ENCODE results near the gene AKR7A3.
"Not testable (repeated sequence)": the region's sequence is repeated elsewhere in the genome, so short reads cannot be mapped to it uniquely, and the experiment has no call there.

Gene AKR7A3

DNA sequence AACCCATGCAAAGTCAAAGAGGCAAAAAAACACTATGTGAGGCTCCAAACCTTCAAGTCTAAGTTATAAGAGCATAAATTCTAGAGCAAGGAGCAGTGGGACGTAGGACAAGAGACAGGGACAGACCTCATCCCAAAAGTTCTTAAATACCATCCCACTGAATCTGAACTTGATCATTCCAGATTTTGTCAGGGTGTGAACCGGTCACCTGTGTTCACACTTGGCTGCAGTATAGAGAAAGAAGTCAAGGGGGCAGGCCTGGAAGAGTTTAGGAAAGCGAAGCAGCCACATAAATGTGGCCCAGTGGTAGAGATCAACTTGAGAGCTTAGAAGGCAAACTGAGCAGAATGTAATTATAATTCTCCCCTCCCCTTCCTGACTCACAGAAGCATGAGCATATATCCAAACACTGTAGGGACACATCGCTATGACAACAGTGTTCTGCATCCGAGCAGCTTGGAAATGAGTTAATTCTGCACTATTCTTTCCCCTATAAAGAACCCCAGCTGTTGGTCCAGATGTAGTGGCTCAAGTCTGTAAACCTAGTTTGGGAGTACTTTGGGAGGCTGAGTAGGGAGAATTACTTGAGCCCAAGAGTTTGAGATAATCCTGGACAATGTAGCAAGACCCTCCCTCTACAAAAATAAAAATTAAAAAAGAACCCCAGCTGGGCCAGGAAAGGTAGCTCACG lies 20.7 kb upstream of the AKR7A3 start:
- Histone ChIP-seq H3K36me3 (ENCODE audit: control insufficient read depth, insufficient read depth, low read length) (peaks cover 2% of the 10 kb centered on the region), H3K4me3 (replicated peaks; ENCODE audit: low read depth, low read length) (no peak overlapping the region), H3K27me3 (replicated peaks; ENCODE audit: control insufficient read depth, insufficient read depth, low read length) (no peaks in the 10 kb centered on the region)
- no peak for TF ChIP-seq CTCF (IDR thresholded peaks at IDR 0.05; ENCODE audit: insufficient read depth, low read length, poor library complexity, severe bottlenecking)
- no peak for DNase-seq (ENCODE audit: extremely low read depth, insufficient read length)

- Histone ChIP-seq H3K27me3 (replicated peaks; ENCODE audit: control insufficient read depth, insufficient read depth, low read length) (no peaks in the 10 kb centered on the region), H3K4me3 (replicated peaks; ENCODE audit: low read depth, low read length) (no peak overlapping the region), H3K36me3 (ENCODE audit: control insufficient read depth, insufficient read depth, low read length) (peaks cover 5% of the 10 kb centered on the region)
- no peak for TF ChIP-seq CTCF (IDR thresholded peaks at IDR 0.05; ENCODE audit: insufficient read depth, low read length, poor library complexity, severe bottlenecking)
- no peak for DNase-seq (ENCODE audit: extremely low read depth, insufficient read length)
Measured at GRCh38 chr1:19308509-19308907, 19.9 kb upstream of the AKR7A3 start.

- TF ChIP-seq CTCF (IDR thresholded peaks at IDR 0.05; ENCODE audit: insufficient read depth, low read length, poor library complexity, severe bottlenecking): no peak
- no peak overlapping the region for H3K4me3 ChIP-seq (replicated peaks; ENCODE audit: low read depth, low read length)
- H3K27me3 ChIP-seq (replicated peaks; ENCODE audit: control insufficient read depth, insufficient read depth, low read length): no peaks in the 10 kb centered on the region
- peaks cover 5% of the 10 kb centered on the region for H3K36me3 ChIP-seq (ENCODE audit: control insufficient read depth, insufficient read depth, low read length)
- no peak for DNase-seq (ENCODE audit: extremely low read depth, insufficient read length)
Measured at GRCh38 chr1:19307794-19308508, 19.4 kb upstream of the AKR7A3 start.

- no peak for TF ChIP-seq CTCF (IDR thresholded peaks at IDR 0.05; ENCODE audit: insufficient read depth, low read length, poor library complexity, severe bottlenecking)
- peaks cover 5% of the 10 kb centered on the region for H3K36me3 ChIP-seq (ENCODE audit: control insufficient read depth, insufficient read depth, low read length)
- H3K4me3 ChIP-seq (replicated peaks; ENCODE audit: low read depth, low read length): no peak overlapping the region
- DNase-seq (ENCODE audit: extremely low read depth, insufficient read length): no peak
- H3K27me3 ChIP-seq (replicated peaks; ENCODE audit: control insufficient read depth, insufficient read depth, low read length): no peaks in the 10 kb centered on the region
Measured at GRCh38 chr1:19306941-19307340, 18.4 kb upstream of the AKR7A3 start.

DNA sequence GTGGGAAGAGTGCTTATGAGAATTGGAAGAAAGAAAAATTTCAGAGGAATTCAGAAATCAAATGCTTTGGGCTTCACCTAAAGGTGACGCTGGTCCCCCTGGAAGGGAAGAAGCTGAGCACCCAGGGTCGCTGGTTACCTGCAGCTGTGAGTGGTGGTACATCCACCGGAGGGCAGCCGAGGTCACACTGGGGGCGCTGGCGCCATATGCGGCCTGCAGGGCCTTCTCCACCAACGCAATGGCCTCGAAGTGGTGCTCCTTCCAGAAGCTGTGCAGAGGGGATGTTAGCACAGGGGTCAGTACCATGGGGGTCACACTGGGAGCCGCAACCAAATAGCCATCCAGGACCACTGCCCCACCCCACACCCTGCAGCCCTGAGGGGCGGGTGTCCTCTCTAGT lies 17.3 kb upstream of the AKR7A3 start:
- TF ChIP-seq CTCF (IDR thresholded peaks at IDR 0.05; ENCODE audit: insufficient read depth, low read length, poor library complexity, severe bottlenecking): no peak
- Histone ChIP-seq H3K27me3 (replicated peaks; ENCODE audit: control insufficient read depth, insufficient read depth, low read length) (no peaks in the 10 kb centered on the region), H3K36me3 (ENCODE audit: control insufficient read depth, insufficient read depth, low read length) (peaks cover 5% of the 10 kb centered on the region), H3K4me3 (replicated peaks; ENCODE audit: low read depth, low read length) (no peak overlapping the region)
- DNase-seq (ENCODE audit: extremely low read depth, insufficient read length): no peak

- not testable (repeated sequence) for H3K27me3 ChIP-seq (replicated peaks; ENCODE audit: control insufficient read depth, insufficient read depth, low read length); H3K36me3 ChIP-seq (ENCODE audit: control insufficient read depth, insufficient read depth, low read length); H3K4me3 ChIP-seq (replicated peaks; ENCODE audit: low read depth, low read length); DNase-seq (ENCODE audit: extremely low read depth, insufficient read length)
Measured at GRCh38 chr1:19304081-19304480, 15.5 kb upstream of the AKR7A3 start.
